HG02610 (cell line): Measurements from ENCODE around the gene ZNF346.
A peak's percentile ranks its signal among the peaks of the same experiment; 100 is the strongest.
"Not testable (repeated sequence)": the region's sequence is repeated elsewhere in the genome, so short reads cannot be mapped to it uniquely, and the experiment has no call there.

Experiments
- ATAC-seq: cut with Tn5 transposase; IDR thresholded peaks from one replicate; pipeline ENCODE4 v1.9.1; 2021; ENCODE audit warnings: mild to moderate bottlenecking, moderate library complexity; ENCODE audit not compliant: unreplicated experiment

Gene ZNF346

DNA sequence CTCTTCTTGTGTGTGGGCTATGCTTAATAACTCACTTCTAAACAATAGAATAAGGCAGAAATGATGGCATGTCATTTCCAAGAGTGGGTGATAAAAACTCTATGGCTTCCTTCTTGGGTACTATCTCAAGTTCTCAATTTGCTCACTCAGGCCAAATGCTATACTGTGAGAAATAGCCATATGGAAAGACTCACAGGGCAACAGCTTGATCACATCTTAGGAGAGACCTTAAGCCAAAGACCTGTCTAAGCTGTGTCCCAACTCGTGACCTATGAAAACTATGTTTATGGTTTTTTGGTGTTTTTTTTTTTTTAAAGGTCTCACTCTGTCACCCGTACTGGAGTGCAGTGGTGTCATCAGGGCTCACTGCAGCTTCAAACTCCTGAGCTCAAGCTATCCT, 13.8 kb upstream of the ZNF346 start:
- ATAC-seq = no peak

GRCh38 chr5:177010153-177010552, 12.3 kb upstream of the ZNF346 start:
- ATAC-seq = no peak

DNA sequence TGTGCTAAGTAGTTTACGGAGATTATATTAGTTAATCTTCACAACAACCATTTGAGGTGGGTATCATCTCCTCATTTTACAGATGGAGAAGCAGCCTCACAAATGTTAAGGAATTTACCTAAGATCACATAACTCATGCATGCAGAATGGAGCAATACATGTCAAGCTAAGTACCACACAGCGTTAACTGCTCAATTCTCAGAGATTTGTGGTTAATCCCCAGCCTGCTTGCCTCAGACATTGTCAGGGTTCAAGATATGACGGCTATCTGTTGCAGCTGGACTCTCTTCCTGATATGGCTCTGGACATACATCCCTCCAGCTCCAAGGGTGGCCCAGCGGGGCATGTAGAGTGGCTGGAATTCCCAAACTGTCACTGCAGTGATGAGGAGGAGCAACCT, 7.3 kb upstream of the ZNF346 start:
- no peak for ATAC-seq

DNA sequence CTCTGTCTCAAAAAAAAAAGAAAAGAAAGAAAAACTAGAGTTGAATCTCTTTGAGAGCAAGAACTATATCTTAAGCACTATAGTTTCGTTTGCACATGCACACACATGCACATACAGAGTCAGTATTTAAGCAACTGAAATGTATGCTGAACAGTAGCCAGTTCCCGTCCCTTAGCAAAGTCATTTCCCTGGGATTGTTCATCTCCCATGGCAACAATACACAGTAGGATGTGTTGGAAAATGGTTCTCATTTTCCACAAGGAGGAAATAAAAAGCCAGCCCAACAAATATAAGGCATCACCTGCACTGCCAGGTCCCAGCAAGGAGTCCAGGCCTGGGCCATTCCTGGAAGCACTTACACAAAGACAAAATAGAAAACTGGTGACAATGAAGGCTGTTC, 4.2 kb upstream of the ZNF346 start:
- ATAC-seq = no peak

DNA sequence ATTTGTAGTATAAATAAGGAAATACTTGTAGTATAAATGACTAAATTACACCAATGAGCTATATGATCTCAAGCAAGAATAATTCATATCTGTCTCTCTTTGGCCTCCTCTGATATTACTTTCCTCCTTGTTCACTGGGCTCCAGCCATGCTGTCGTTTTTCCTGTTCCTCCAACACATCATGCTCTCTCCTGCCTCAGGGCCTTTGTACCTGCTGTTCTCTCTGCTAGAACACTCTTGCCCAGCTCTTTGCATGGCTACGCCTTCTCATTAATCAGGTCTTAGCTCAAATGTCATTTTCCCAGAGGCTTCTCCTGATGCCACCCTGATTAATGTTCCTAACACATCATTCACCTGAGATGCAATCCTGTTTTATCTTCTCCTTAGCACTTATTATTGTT, 2.5 kb upstream of the ZNF346 start:
- no peak for ATAC-seq

GRCh38 chr5:177023303-177023664, 788 bp downstream of the ZNF346 start:
- ATAC-seq = no peak

DNA sequence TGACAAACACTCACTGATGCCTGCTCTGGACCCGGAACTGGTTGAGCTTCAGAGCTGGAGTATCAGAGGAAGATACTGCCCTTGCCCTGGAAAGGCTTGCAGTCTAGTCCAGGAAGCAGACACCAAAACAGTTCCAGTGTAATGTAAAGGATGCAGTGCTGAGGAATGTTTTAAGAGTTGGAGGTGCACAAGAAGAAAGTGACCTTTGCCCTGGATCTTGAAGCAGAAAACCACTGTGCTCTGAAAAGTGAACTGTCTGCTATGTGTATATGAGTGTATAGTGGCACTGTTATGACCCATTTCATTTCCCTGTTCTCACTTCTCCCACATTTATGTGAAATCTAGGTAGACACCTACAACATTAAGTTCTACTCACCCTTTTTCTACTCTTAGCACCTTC, 2.1 kb downstream of the ZNF346 start:
- no peak for ATAC-seq

DNA sequence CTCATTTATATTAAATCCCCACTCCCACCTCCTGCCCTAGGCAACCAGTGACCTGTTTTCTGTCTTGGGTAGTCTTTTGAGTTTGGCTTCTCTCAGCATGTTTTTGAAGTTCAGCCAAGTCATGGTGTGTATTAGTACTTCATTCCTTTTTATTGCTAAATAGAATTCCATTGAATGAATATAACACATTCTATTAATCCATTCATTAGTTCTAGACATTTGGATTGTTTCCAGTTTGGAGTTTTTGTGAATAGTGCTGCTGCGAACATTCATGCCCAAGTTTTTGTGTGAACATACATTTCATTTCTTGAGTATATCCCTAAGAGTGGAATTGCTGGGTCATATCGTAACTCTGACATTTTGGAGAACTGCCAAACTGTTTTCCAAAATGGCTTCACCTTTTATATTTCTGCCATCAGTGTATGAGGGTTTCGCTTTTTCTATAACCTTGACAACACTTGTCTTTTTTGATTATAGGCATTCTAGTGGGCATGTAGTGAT, 2.7 kb downstream of the ZNF346 start:
- no peak for ATAC-seq

DNA sequence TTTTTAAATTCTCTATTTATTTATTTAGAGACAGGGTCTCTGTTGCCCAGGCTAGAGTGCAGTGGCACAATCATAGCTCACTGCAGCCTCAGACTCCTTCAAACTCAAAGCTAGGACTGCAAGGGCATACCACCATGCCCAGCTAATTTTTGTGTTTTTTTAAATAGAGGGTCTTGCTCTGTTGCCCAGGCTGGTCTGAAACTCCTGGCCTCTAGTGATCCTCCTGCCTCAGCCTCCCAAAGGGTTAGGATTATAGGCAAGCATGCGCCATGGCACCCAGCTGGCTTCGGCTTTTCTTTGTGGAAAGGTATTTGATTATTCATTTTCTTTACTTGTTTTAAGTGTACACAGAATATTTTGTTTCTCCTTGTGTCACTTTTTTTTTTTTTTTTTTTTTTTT, 5.2 kb downstream of the ZNF346 start:
- ATAC-seq = no peak

GRCh38 chr5:177029498-177029897, 7.0 kb downstream of the ZNF346 start:
- ATAC-seq = no peak

- peak; percentile 63 for ATAC-seq
Measured at GRCh38 chr5:177035976-177036375, 13.5 kb downstream of the ZNF346 start.

DNA sequence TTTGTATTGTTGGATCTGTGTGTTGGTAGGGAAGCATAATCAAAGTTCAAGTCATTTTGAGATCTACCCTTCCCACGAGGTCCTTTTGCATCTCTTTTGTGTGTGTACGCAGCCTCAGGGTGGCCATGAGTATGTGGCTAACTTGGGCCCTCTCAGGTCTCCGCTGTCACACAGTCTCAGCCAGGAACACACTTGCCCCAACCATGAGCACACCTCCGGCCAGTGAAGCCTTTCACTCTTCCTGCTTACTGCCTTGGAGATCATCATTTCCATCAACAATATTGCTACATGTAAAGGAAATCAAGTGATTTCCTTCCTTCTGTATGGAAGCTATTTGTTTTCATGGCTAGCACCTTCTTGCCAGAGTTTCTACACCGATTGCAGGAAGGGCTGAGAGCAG, 13.9 kb downstream of the ZNF346 start:
- peak; percentile 28 for ATAC-seq

DNA sequence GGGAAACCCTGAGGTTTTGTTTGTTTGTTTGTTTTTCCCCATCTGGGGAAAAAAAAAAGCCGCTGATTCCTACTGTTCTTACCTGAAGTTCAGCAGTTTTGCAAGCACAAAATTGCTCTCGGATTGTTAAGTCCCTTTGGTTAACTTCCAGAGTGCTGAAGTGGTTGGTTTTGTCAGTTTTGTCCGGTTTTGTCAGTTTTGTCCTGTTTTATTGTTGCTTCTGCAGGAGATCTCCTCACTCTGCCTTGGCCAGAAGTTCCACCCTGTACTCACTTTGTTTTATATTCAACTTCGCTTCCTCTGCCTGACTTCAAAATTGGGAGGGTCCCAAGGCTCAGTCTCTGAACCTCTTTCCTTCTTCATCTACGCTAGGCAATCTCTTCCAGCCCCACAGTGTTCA, 14.4 kb downstream of the ZNF346 start:
- no peak for ATAC-seq

GRCh38 chr5:177040814-177041420, 18.4 kb downstream of the ZNF346 start:
- ATAC-seq = no peak

- ATAC-seq = no peak
Measured at GRCh38 chr5:177041936-177042335, 19.4 kb downstream of the ZNF346 start.

DNA sequence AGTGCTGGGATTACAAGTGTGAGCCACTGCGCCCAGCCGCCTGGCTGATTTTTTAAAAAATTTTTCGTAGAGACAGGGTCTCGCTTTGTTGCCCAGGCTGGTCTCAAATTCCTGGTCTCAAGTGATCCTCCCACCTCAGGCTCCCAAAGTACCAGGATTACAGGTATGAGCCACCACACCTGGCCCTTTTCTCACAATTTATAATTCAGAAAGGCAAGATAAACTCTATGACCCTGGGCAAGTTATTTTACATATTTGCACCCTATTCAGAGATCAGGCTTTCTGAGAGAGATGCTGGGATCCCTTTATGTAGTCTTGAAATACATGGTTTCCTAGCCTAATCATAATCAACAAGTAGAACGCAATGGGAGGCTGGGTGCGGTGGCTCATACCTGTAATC, 20.6 kb downstream of the ZNF346 start:
- ATAC-seq = no peak

DNA sequence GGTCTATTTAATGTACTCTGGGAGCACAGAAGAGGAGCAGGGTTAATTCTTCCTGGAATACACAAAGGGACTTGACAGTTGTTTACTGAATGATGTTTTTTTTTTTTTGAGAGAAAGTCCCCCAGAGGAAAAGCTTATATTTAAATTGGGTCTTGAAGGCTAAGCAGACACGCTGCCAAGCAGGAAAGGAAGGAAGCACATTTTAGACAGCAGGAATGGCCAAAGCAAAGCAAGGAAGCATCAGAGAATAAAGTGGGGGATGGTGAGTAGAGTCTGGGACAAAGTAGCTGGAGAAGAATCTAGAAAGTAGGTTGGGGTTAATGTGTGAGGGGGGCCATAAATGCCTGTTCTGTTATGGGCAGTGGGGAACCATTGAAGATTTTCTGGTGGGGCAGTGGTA, 21.5 kb downstream of the ZNF346 start:
- no peak for ATAC-seq

DNA sequence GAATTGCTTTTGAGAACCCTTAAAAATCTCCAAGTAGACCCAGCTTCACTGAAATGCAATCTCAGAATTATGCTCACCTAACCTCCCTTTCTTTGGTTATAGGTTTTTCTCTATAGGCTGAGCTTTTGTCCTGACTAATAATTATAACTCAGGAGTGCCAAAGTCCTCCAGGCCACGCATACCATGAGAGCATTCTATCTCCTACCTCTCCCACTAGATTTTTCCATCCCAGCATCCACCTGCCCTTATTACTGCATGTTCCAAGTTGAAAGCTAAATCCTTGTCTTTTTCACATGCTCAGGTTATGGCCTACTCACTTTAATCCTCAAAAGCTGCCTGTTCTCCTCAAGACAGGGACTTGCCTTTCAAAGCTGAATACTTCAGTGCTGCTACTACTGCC, 22.1 kb downstream of the ZNF346 start:
- no peak for ATAC-seq

- ATAC-seq = no peak
Measured at GRCh38 chr5:177045631-177046030, 23.1 kb downstream of the ZNF346 start.

DNA sequence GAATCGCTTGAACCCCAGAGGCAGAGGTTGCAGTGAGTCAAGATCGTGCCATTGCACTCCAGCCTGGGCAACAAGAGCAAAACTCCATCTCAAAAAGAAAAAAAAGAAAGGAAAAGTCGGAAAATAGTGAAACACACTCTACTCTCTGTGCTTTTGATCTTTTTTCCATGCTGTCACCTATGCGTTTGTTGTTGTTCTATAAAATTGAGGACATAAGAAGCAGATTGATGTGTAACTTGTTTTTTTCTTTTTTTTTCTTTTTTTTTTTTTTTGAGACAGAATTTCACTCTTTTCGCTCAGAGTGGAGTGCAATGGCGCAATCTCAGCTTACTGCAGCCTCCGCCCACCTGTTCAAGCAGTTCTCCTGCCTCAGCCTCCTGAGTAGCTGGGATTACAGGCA, 26.0 kb downstream of the ZNF346 start:
- not testable (repeated sequence) for ATAC-seq

GRCh38 chr5:177049285-177049684, 26.8 kb downstream of the ZNF346 start:
- no peak for ATAC-seq

DNA sequence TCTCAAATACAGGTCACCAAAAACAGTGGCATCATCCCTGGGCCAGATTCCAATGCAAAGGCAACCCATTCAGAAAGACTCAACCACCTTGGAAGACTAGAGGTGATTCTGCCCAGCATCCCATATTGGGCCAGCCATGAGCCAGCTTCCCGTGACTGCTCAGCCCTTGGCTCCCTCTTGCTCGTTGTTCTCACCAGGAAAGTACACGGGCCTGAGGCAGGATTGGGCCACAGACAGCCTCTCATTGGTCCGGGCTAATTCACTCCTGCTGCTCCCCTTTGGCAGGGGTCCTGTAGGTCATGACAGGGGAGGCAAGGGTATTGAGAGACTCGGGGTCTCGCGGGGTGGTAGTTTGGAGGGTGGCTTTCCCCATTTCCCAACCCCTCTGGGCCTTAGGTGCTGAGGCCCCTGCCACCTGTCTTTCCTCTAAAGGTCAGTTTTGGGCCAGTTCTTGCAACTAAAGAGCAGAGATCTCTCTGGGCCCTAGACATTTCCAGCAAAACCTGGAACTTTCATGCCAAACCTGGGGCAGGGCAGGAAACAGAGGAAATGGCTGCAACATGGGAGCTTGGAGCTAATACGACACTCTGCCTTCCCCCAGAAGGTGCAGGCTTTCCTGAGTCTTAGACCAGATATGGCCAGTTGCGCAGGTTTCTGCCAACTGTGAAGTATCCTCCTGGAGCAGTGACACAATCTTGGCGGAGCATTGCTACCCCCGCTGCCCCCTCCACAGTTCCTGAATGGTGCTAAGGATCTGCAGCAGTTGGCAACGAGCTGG, 42.2 kb downstream of the ZNF346 start:
- ATAC-seq = no peak

GRCh38 chr5:177065491-177065890, 43.0 kb downstream of the ZNF346 start:
- no peak for ATAC-seq
